NB4 (cell line): ENCODE data around the gene TRIO.
A peak's percentile ranks its signal among the peaks of the same experiment; 100 is the strongest.

Experiments
- DNase-seq: peaks from one replicate; pipeline ENCODE4 v3.0.0; 2010; ENCODE audit warnings: low read depth
- H3K4me3 ChIP-seq: one replicate; pipeline ENCODE4 v1.5.1; 2011; ENCODE audit warnings: mild to moderate bottlenecking, low read depth, low read length, moderate library complexity
- CTCF ChIP-seq: IDR thresholded peaks from one replicate; pipeline ENCODE4 v1.5.1; 2012; ENCODE audit warnings: low read depth, low read length
- MAX ChIP-seq: IDR thresholded peaks from 2 replicates; pipeline ENCODE4 v1.6.1; 2011; ENCODE audit warnings: low read depth, low read length
- MYC ChIP-seq: IDR thresholded peaks from 2 replicates; pipeline ENCODE4 v1.6.1; 2011; ENCODE audit warnings: low read depth, low read length
- POLR2A ChIP-seq: IDR thresholded peaks from 2 replicates; pipeline ENCODE4 v1.6.1; 2011; ENCODE audit warnings: mild to moderate bottlenecking; ENCODE audit not compliant: insufficient read length; ENCODE audit errors: extremely low read depth

The TRIO gene

GRCh38 chr5:14173377-14174229, 30.5 kb downstream of the TRIO start:
- TF ChIP-seq MYC (no peak; the same call in 1 of the 2 replicates), CTCF (no peak), POLR2A (no peak), MAX (no peak)
- DNase-seq: no peak
- H3K4me3 ChIP-seq: peak overlapping the region; percentile 18

- TF ChIP-seq MYC: no peak
- no peak for TF ChIP-seq CTCF
- TF ChIP-seq POLR2A: peak; percentile 28
- peak; percentile 84 for TF ChIP-seq MAX
- H3K4me3 ChIP-seq: peak overlapping the region; percentile 18
- DNase-seq: peak; percentile 77
These were observed 31.1 kb downstream of the TRIO start for GRCh38 chr5:14174230-14174636.

- H3K4me3 ChIP-seq: no peak overlapping the region
- no peak for DNase-seq
- TF ChIP-seq POLR2A (no peak), MYC (no peak), MAX (no peak), CTCF (no peak)
These were observed 32.2 kb downstream of the TRIO start for GRCh38 chr5:14175381-14175780.

- no peak for TF ChIP-seq MAX
- DNase-seq: no peak
- no peak overlapping the region for H3K4me3 ChIP-seq
These were observed 33.7 kb downstream of the TRIO start for GRCh38 chr5:14176888-14177287.

GRCh38 chr5:14177634-14178033, 34.5 kb downstream of the TRIO start:
- no peak for DNase-seq
- TF ChIP-seq MAX (no peak), MYC (no peak), POLR2A (no peak), CTCF (no peak)
- H3K4me3 ChIP-seq: no peak overlapping the region

GRCh38 chr5:14178091-14178490, 34.9 kb downstream of the TRIO start:
- no peak overlapping the region for H3K4me3 ChIP-seq
- DNase-seq: no peak
- TF ChIP-seq CTCF (no peak), MAX (no peak), POLR2A (no peak)
